Neuronal stem cell (in vitro differentiated cells): Measurements from ENCODE around the gene SDCCAG8.
A peak's percentile ranks its signal among the peaks of the same experiment; 100 is the strongest.

Source experiments
- DNase-seq: peaks from one replicate; pipeline ENCODE4 v3.0.0-alpha.2; 2013; ENCODE audit warnings: low spot score
- H2AFZ ChIP-seq: one replicate; pipeline ENCODE4 v1.6.1; 2013; ENCODE audit warnings: mild to moderate bottlenecking, low read length, inconsistent platforms
- H2AK5ac ChIP-seq: 2 replicates; pipeline ENCODE4 v1.6.1; 2013; ENCODE audit warnings: low read depth, mild to moderate bottlenecking, inconsistent platforms, low read length, moderate library complexity, mixed read lengths
- H2BK120ac ChIP-seq: 2 replicates; pipeline ENCODE4 v1.6.1; 2013; ENCODE audit warnings: low read depth, mild to moderate bottlenecking, inconsistent platforms, low read length, moderate library complexity, mixed read lengths
- H2BK12ac ChIP-seq: one replicate; pipeline ENCODE4 v1.6.1; 2013; ENCODE audit warnings: low read length, inconsistent platforms
- H2BK15ac ChIP-seq: 2 replicates; pipeline ENCODE4 v1.6.1; 2013; ENCODE audit warnings: mild to moderate bottlenecking, low read length, inconsistent platforms, mixed read lengths
- H2BK5ac ChIP-seq: one replicate; pipeline ENCODE4 v1.6.1; 2013; ENCODE audit warnings: inconsistent platforms, mild to moderate bottlenecking, low read length, moderate library complexity
- H3K14ac ChIP-seq: one replicate; pipeline ENCODE4 v1.6.1; 2013; ENCODE audit warnings: low read length, inconsistent platforms
- H3K18ac ChIP-seq: 2 replicates; pipeline ENCODE4 v1.6.1; 2013; ENCODE audit warnings: low read length, inconsistent platforms
- H3K23ac ChIP-seq: 2 replicates; pipeline ENCODE4 v1.6.1; 2013; ENCODE audit warnings: low read depth, mild to moderate bottlenecking, mixed read lengths, low read length, inconsistent platforms; ENCODE audit not compliant: poor library complexity
- H3K27ac ChIP-seq: replicated peaks from 3 replicates; pipeline ENCODE4 v1.5.1; 2013; ENCODE audit warnings: low read length, inconsistent platforms
- H3K27me3 ChIP-seq, 3 experiments: 2 replicates each; pipeline ENCODE4 v1.6.1; 2013; ENCODE audit warnings: low read length in 3 of 3, mild to moderate bottlenecking in 2 of 3, inconsistent platforms in 1 of 3, low read depth in 1 of 3, mixed read lengths in 1 of 3, moderate library complexity in 1 of 3; ENCODE audit not compliant: control insufficient read depth in 3 of 3, insufficient read depth in 3 of 3
- H3K36me3 ChIP-seq, 2 donors: replicated peaks in 1 of 2; 2 replicates each; pipeline ENCODE4 v1.6.1; 2013; ENCODE audit warnings: low read length in 2 of 2; ENCODE audit not compliant: control insufficient read depth in 2 of 2, insufficient read depth in 2 of 2
- H3K4ac ChIP-seq: 2 replicates; pipeline ENCODE4 v1.6.1; 2013; ENCODE audit warnings: inconsistent platforms, mild to moderate bottlenecking, low read length, moderate library complexity
- H3K4me1 ChIP-seq, 2 donors: 1 replicate in 1 of 2; 2 replicates in 1 of 2; pipeline ENCODE4 v1.6.1; 2013; ENCODE audit warnings: low read length in 2 of 2, low read depth in 1 of 2; ENCODE audit not compliant: control insufficient read depth in 2 of 2, insufficient read depth in 1 of 2
- H3K4me2 ChIP-seq: one replicate; pipeline ENCODE4 v1.6.1; 2013; ENCODE audit warnings: mild to moderate bottlenecking, low read length, inconsistent platforms; ENCODE audit not compliant: insufficient read depth, poor library complexity, severe bottlenecking
- H3K4me3 ChIP-seq, 2 donors: 2 replicates each; pipeline ENCODE4 v1.5.1; 2013; ENCODE audit warnings: low read length in 2 of 2, mild to moderate bottlenecking in 2 of 2, inconsistent platforms in 1 of 2, moderate library complexity in 1 of 2
- H3K79me1 ChIP-seq: one replicate; pipeline ENCODE4 v1.6.1; 2013; ENCODE audit warnings: low read depth, mild to moderate bottlenecking, inconsistent platforms, low read length, moderate library complexity
- H3K9ac ChIP-seq: one replicate; pipeline ENCODE4 v1.6.1; 2013; ENCODE audit warnings: mild to moderate bottlenecking, low read depth, low read length, inconsistent platforms; ENCODE audit not compliant: poor library complexity
- H3K9me3 ChIP-seq, 2 donors: replicated peaks in 1 of 2; 2 replicates each; pipeline versions ENCODE3 to v1.6.1; 2013; ENCODE audit warnings: low read length in 2 of 2, mild to moderate bottlenecking in 2 of 2, inconsistent platforms in 1 of 2, low read depth in 1 of 2, mixed read lengths in 1 of 2, moderate library complexity in 1 of 2; ENCODE audit not compliant: control insufficient read depth in 2 of 2, insufficient read depth in 1 of 2
- H4K8ac ChIP-seq: one replicate; pipeline ENCODE4 v1.6.1; 2013; ENCODE audit warnings: low read depth, mild to moderate bottlenecking, inconsistent platforms, low read length, moderate library complexity
- H4K91ac ChIP-seq: one replicate; pipeline ENCODE4 v1.6.1; 2013; ENCODE audit warnings: low read length, low read depth, mild to moderate bottlenecking, inconsistent platforms; ENCODE audit not compliant: poor library complexity
- WGBS, 2 donors: extraction: QIAGEN DNeasy Blood & Tissue Kit; methylation state at CpG; one replicate each; pipeline ENCODE4 v1.1.7; 2013; ENCODE audit warnings: missing lambda C conversion rate in 2 of 2, mixed read lengths in 1 of 2; ENCODE audit not compliant: insufficient read length in 2 of 2, insufficient replicate concordance in 1 of 2; ENCODE audit errors: extremely low coverage in 2 of 2; 5-methylcytosine and 5-hydroxymethylcytosine counted together

The SDCCAG8 gene

GRCh38 chr1:243469497-243469896, 213.7 kb downstream of the SDCCAG8 start:
- Histone ChIP-seq H3K23ac (no peak overlapping the region), H2AK5ac (no peak overlapping the region), H3K27ac (no peak overlapping the region), H2BK120ac (no peak overlapping the region), H3K18ac (no peak overlapping the region), H4K8ac (no peak overlapping the region), H3K9ac (no peak overlapping the region), H2BK15ac (no peak overlapping the region), H3K4me1 (peaks cover 31 to 39% of the 10 kb centered on the region in 2 donors), H2AFZ (no peak overlapping the region), H3K9me3 (no peaks in the 10 kb centered on the region), H3K36me3 (no peaks in the 10 kb centered on the region), H2BK12ac (no peak overlapping the region), H3K4me3 (no peak overlapping the region), H2BK5ac (no peak overlapping the region), H3K14ac (no peak overlapping the region), H3K4me2 (no peak overlapping the region), H3K27me3 (no peaks in the 10 kb centered on the region), H3K4ac (no peak overlapping the region), H4K91ac (no peak overlapping the region), H3K79me1 (no peaks in the 10 kb centered on the region)
- DNase-seq: no peak
- no CpG with 5 or more reads among the region's 3 CpGs for whole genome bisulfite sequencing, 2 donors

DNA sequence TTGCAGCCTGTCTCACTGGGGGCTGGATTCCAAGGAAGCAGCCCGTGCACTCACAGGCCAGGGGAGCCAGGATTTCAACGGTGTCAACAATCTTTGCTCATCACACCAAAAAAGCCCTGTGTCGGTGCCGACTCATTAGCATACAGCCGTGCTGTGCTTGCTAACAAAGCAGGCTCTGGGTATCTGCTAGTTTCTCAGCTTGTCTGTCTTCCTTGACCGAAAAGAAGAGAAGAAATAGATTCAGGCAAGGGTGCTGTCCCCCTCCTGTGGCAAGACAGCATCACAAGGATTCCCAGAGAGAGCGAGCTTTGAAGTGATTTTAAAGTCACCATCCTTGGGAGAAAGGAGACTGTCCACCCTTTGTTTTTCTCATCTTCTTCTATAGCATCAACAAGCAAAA, 214.7 kb downstream of the SDCCAG8 start:
- peak overlapping the region; percentile 48 for H2BK5ac ChIP-seq
- H3K27me3 ChIP-seq: no peaks in the 10 kb centered on the region
- WGBS, 2 donors: no CpG with 5 or more reads among the region's 7 CpGs
- no peak overlapping the region for H3K14ac ChIP-seq
- H3K9me3 ChIP-seq: no peaks in the 10 kb centered on the region
- H2AFZ ChIP-seq: peak overlapping the region; percentile 66
- H3K18ac ChIP-seq: peak overlapping the region; percentile 33
- H3K23ac ChIP-seq: no peak overlapping the region
- no peak overlapping the region for H3K9ac ChIP-seq
- peak overlapping the region; percentile 80 for H3K27ac ChIP-seq
- H2BK15ac ChIP-seq: no peak overlapping the region
- no peak for DNase-seq
- H2BK120ac ChIP-seq: peak overlapping the region; percentile 35
- no peak overlapping the region for H3K4me3 ChIP-seq
- H3K4ac ChIP-seq: no peak overlapping the region
- no peaks in the 10 kb centered on the region for H3K79me1 ChIP-seq
- H4K91ac ChIP-seq: no peak overlapping the region
- H3K4me2 ChIP-seq: no peak overlapping the region
- no peaks in the 10 kb centered on the region for H3K36me3 ChIP-seq
- no peak overlapping the region for H2BK12ac ChIP-seq
- H2AK5ac ChIP-seq: no peak overlapping the region
- H4K8ac ChIP-seq: no peak overlapping the region
- peaks cover 39 to 46% of the 10 kb centered on the region in 2 donors for H3K4me1 ChIP-seq

- peaks cover 43 to 51% of the 10 kb centered on the region in 2 donors for H3K4me1 ChIP-seq
These were observed 215.3 kb downstream of the SDCCAG8 start for GRCh38 chr1:243471026-243471685.

GRCh38 chr1:243471754-243472745, 216.2 kb downstream of the SDCCAG8 start:
- Histone ChIP-seq H3K23ac (no peak overlapping the region), H3K4ac (no peak overlapping the region), H4K91ac (no peak overlapping the region), H2BK12ac (no peak overlapping the region), H3K27ac (peak overlapping the region; percentile 4), H3K4me3 (no peak overlapping the region), H3K9me3 (peaks cover 0 to 5% of the 10 kb centered on the region in 2 donors), H3K27me3 (no peaks in the 10 kb centered on the region), H2BK15ac (no peak overlapping the region), H3K4me1 (peaks cover 47 to 53% of the 10 kb centered on the region in 2 donors), H2AFZ (no peak overlapping the region), H4K8ac (no peak overlapping the region), H3K14ac (no peak overlapping the region), H3K4me2 (no peak overlapping the region), H3K18ac (no peak overlapping the region), H2AK5ac (no peak overlapping the region), H3K79me1 (no peaks in the 10 kb centered on the region), H3K36me3 (no peaks in the 10 kb centered on the region), H3K9ac (no peak overlapping the region), H2BK5ac (no peak overlapping the region), H2BK120ac (no peak overlapping the region)
- DNase-seq: no peak
- WGBS, 2 donors: no CpG with 5 or more reads among the region's 3 CpGs

More at GRCh38 chr1:243471026-243471685, 215.3 kb downstream of the SDCCAG8 start:
- Histone ChIP-seq H3K14ac (no peak overlapping the region), H3K18ac (peak overlapping the region; percentile 20), H4K8ac (no peak overlapping the region), H2AFZ (peak overlapping the region; percentile 66), H2BK12ac (no peak overlapping the region), H3K27me3 (no peaks in the 10 kb centered on the region), H2BK5ac (no peak overlapping the region), H3K4ac (no peak overlapping the region), H3K9me3 (no peaks in the 10 kb centered on the region), H2BK15ac (no peak overlapping the region), H3K23ac (no peak overlapping the region), H3K36me3 (no peaks in the 10 kb centered on the region), H3K4me2 (no peak overlapping the region), H3K9ac (no peak overlapping the region), H3K79me1 (no peaks in the 10 kb centered on the region), H3K27ac (peak overlapping the region; percentile 80), H4K91ac (no peak overlapping the region), H2AK5ac (no peak overlapping the region), H2BK120ac (no peak overlapping the region), H3K4me3 (no peak overlapping the region)
- WGBS, 2 donors: no CpG with 5 or more reads among the region's 17 CpGs
- no peak for DNase-seq
